KMS-11 (cell line): Measurements from ENCODE around the gene ELK4.

Experiments
- H2AFZ ChIP-seq: fragments of 200-600 bp; sonication (generic); 2 replicates; pipeline ENCODE4 v1.6.1; 2016; ENCODE audit warnings: antibody characterized with exemption, mixed run types, low read depth
- H3K27ac ChIP-seq: fragments of 200-600 bp; sonication (generic); 2 replicates; pipeline ENCODE4 v1.6.1; 2016; ENCODE audit warnings: mild to moderate bottlenecking, mixed run types
- H3K27me3 ChIP-seq: fragments of 200-600 bp; sonication (generic); 2 replicates; pipeline ENCODE4 v1.6.1; 2017; ENCODE audit warnings: mild to moderate bottlenecking, low read depth, mixed run types, moderate library complexity; ENCODE audit not compliant: insufficient read depth
- H3K36me3 ChIP-seq: fragments of 200-600 bp; sonication (generic); 2 replicates; pipeline ENCODE4 v1.6.1; 2017; ENCODE audit warnings: mild to moderate bottlenecking, mixed run types; ENCODE audit not compliant: insufficient read depth
- H3K4me1 ChIP-seq: fragments of 200-600 bp; sonication (generic); 2 replicates; pipeline ENCODE4 v1.6.1; 2016; ENCODE audit warnings: mild to moderate bottlenecking, low read depth, mixed run types; ENCODE audit not compliant: poor library complexity, severe bottlenecking
- H3K4me2 ChIP-seq: fragments of 200-600 bp; sonication (generic); 2 replicates; pipeline ENCODE4 v1.7.0; 2016; ENCODE audit warnings: mild to moderate bottlenecking, mixed run types
- H3K4me3 ChIP-seq: fragments of 200-600 bp; sonication (generic); IDR thresholded peaks from 2 replicates; pipeline ENCODE4 v1.6.1; 2017; ENCODE audit warnings: low read depth, low read length, mixed read lengths; ENCODE audit not compliant: insufficient read depth
- H3K79me2 ChIP-seq: fragments of 200-600 bp; sonication (generic); 2 replicates; pipeline ENCODE4 v1.6.1; 2016; ENCODE audit warnings: low read depth, mixed run types; ENCODE audit not compliant: insufficient read depth
- H3K9ac ChIP-seq: fragments of 200-600 bp; sonication (generic); 2 replicates; pipeline ENCODE4 v1.6.1; 2016; ENCODE audit warnings: mild to moderate bottlenecking, mixed run types
- H4K20me1 ChIP-seq: fragments of 200-600 bp; sonication (generic); 2 replicates; pipeline ENCODE4 v1.6.1; 2016; ENCODE audit warnings: mild to moderate bottlenecking, mixed run types; ENCODE audit not compliant: insufficient read depth
- TF ChIP-seq, protein P1 (sequence below): fragments of 200-600 bp; sonication (generic); conservative IDR thresholded peaks from 2 replicates; pipeline ENCODE4 v1.6.1; 2017; ENCODE audit warnings: low read depth, mild to moderate bottlenecking, antibody characterized with exemption, low read length, moderate library complexity, mixed read lengths

ELK4 gene

DNA sequence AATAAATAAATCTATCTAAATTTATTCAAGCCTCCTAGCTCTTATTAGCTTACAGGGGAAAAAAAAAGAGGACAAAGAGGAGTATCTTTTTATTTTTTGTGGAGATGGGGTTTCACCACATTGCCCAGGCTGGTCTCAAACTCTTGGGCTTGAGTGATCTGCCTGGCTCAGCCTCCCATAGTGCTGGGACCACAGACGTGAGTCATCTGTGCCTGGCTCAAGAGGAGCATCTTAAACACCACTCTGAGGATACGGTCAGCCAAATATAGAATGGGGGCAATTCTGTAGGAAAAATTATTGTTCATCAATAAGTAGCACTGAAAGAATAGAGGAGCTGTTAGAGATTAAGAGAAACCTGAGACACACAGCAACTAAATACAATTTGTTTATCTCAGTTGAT, 24.4 kb upstream of the ELK4 start:
- Histone ChIP-seq H3K4me2 (no peak overlapping the region), H3K79me2 (no peaks in the 10 kb centered on the region), H3K27me3 (peaks cover 10% of the 10 kb centered on the region; the same call in 1 of the 2 replicates), H3K9ac (no peak overlapping the region), H2AFZ (no peak overlapping the region), H4K20me1 (no peaks in the 10 kb centered on the region), H3K4me1 (no peaks in the 10 kb centered on the region), H3K4me3 (no peak overlapping the region), H3K36me3 (no peaks in the 10 kb centered on the region), H3K27ac (no peak overlapping the region)
- TF ChIP-seq, protein P1, sequence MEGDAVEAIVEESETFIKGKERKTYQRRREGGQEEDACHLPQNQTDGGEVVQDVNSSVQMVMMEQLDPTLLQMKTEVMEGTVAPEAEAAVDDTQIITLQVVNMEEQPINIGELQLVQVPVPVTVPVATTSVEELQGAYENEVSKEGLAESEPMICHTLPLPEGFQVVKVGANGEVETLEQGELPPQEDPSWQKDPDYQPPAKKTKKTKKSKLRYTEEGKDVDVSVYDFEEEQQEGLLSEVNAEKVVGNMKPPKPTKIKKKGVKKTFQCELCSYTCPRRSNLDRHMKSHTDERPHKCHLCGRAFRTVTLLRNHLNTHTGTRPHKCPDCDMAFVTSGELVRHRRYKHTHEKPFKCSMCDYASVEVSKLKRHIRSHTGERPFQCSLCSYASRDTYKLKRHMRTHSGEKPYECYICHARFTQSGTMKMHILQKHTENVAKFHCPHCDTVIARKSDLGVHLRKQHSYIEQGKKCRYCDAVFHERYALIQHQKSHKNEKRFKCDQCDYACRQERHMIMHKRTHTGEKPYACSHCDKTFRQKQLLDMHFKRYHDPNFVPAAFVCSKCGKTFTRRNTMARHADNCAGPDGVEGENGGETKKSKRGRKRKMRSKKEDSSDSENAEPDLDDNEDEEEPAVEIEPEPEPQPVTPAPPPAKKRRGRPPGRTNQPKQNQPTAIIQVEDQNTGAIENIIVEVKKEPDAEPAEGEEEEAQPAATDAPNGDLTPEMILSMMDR = no peak

- Histone ChIP-seq H3K27me3 (no peaks in the 10 kb centered on the region), H3K27ac (no peak overlapping the region), H3K36me3 (no peaks in the 10 kb centered on the region), H3K4me2 (no peak overlapping the region), H3K79me2 (no peaks in the 10 kb centered on the region), H3K9ac (no peak overlapping the region), H4K20me1 (no peaks in the 10 kb centered on the region), H3K4me1 (no peaks in the 10 kb centered on the region), H2AFZ (no peak overlapping the region), H3K4me3 (no peak overlapping the region)
- TF ChIP-seq, protein P1 = no peak
These were observed 21.2 kb upstream of the ELK4 start for GRCh38 chr1:205652984-205653383.

- Histone ChIP-seq H3K36me3 (no peaks in the 10 kb centered on the region), H2AFZ (no peak overlapping the region), H4K20me1 (no peaks in the 10 kb centered on the region), H3K4me3 (no peak overlapping the region), H3K4me2 (no peak overlapping the region), H3K4me1 (no peaks in the 10 kb centered on the region), H3K79me2 (no peaks in the 10 kb centered on the region), H3K27ac (no peak overlapping the region), H3K9ac (no peak overlapping the region), H3K27me3 (no peaks in the 10 kb centered on the region)
- TF ChIP-seq, protein P1 = no peak
These were observed 18.4 kb upstream of the ELK4 start for GRCh38 chr1:205650241-205650640.

GRCh38 chr1:205645519-205645918, 13.7 kb upstream of the ELK4 start:
- Histone ChIP-seq H3K27me3 (no peaks in the 10 kb centered on the region), H3K9ac (no peak overlapping the region), H3K4me2 (no peak overlapping the region), H3K79me2 (no peaks in the 10 kb centered on the region), H2AFZ (no peak overlapping the region), H3K27ac (no peak overlapping the region), H3K4me1 (no peaks in the 10 kb centered on the region), H3K36me3 (no peaks in the 10 kb centered on the region), H3K4me3 (no peak overlapping the region), H4K20me1 (no peaks in the 10 kb centered on the region)
- TF ChIP-seq, protein P1 = no peak
